Neural cell (in vitro differentiated cells): ENCODE data around the gene TRABD2B. TPM values are rescaled to one million over a fixed set of nuclear protein-coding genes. Genes with fewer than 3 reads are reported as not detected.

ENCODE experiments used
- H2AFZ ChIP-seq: fragments of 200-600, 300-800 bp; sonication (generic), shearing (Covaris generic); 2 replicates; pipeline ENCODE4 v1.6.0; 2014; ENCODE audit warnings: low read depth, mild to moderate bottlenecking, antibody characterized with exemption, low read length, moderate library complexity
- H3F3A ChIP-seq: fragments of 200-600 bp; shearing (Covaris generic); 2 replicates; pipeline ENCODE4 v1.6.1; 2016; ENCODE audit warnings: mild to moderate bottlenecking, moderate library complexity, mixed read lengths, antibody characterized with exemption, low read length; ENCODE audit not compliant: insufficient read depth, poor library complexity, severe bottlenecking
- H3K27ac ChIP-seq: fragments of 200-600, 300-800 bp; sonication (generic), shearing (Covaris generic); 2 replicates; pipeline ENCODE4 v1.5.1; 2014; ENCODE audit warnings: mild to moderate bottlenecking, low read length, moderate library complexity
- H3K27me3 ChIP-seq: fragments of 300-800, 200-600 bp; sonication (generic), shearing (Covaris generic); 2 replicates; pipeline ENCODE4 v1.6.0; 2014; ENCODE audit warnings: mild to moderate bottlenecking, low read depth, low read length, moderate library complexity; ENCODE audit not compliant: insufficient read depth
- H3K36me3 ChIP-seq: fragments of 300-800, 200-600 bp; sonication (generic), shearing (Covaris generic); 2 replicates; pipeline ENCODE4 v1.5.1; 2014; ENCODE audit warnings: mild to moderate bottlenecking, antibody characterized with exemption, low read length, moderate library complexity; ENCODE audit not compliant: insufficient read depth
- H3K4me2 ChIP-seq: fragments of 300-800, 200-600 bp; sonication (generic), shearing (Covaris generic); 2 replicates; pipeline ENCODE4 v1.6.0; 2014; ENCODE audit warnings: mild to moderate bottlenecking, low read length
- H3K4me3 ChIP-seq: fragments of 300-800, 200-600 bp; sonication (generic), shearing (Covaris generic); 2 replicates; pipeline ENCODE4 v1.5.1; 2014; ENCODE audit warnings: mild to moderate bottlenecking, low read length, moderate library complexity
- H3K79me2 ChIP-seq: fragments of 200-600 bp; shearing (Covaris generic); replicated peaks from 2 replicates; pipeline ENCODE4 v1.6.0; 2014; ENCODE audit warnings: mild to moderate bottlenecking, low read length, moderate library complexity; ENCODE audit not compliant: insufficient read depth
- H3K9ac ChIP-seq: fragments of 300-800, 200-600 bp; sonication (generic), shearing (Covaris generic); 2 replicates; pipeline ENCODE4 v1.6.1; 2016; ENCODE audit warnings: mild to moderate bottlenecking, low read length, mixed read lengths
- H3K9me2 ChIP-seq: fragments of 200-600 bp; shearing (Covaris generic); 2 replicates; pipeline ENCODE4 v1.6.1; 2016; ENCODE audit warnings: mild to moderate bottlenecking, low read length, mixed read lengths; ENCODE audit not compliant: insufficient read depth
- H3K9me3 ChIP-seq: fragments of 200-600, 300-800 bp; sonication (generic), shearing (Covaris generic); 2 replicates; pipeline ENCODE4 v1.6.1; 2016; ENCODE audit warnings: mild to moderate bottlenecking, mixed run types, low read length, moderate library complexity, mixed read lengths
- H4K20me1 ChIP-seq: fragments of 200-600 bp; shearing (Covaris generic); 2 replicates; pipeline ENCODE4 v1.6.1; 2016; ENCODE audit warnings: mild to moderate bottlenecking, mixed run types; ENCODE audit not compliant: insufficient read depth
- CTCF ChIP-seq: fragments of 450-650 bp; IDR thresholded peaks from 2 replicates; pipeline ENCODE4 v1.5.1; 2014; ENCODE audit warnings: antibody characterized with exemption, mild to moderate bottlenecking, moderate library complexity; ENCODE audit not compliant: poor library complexity, severe bottlenecking
- EP300 ChIP-seq: fragments of 450-650 bp; conservative IDR thresholded peaks from 2 replicates; pipeline ENCODE4 v1.6.1; 2014; ENCODE audit warnings: antibody characterized with exemption, mild to moderate bottlenecking, moderate library complexity; ENCODE audit not compliant: poor library complexity, severe bottlenecking
- EZH2 ChIP-seq: fragments of 200-600, 300-800 bp; shearing (Covaris generic), sonication (generic); IDR thresholded peaks from 2 replicates; pipeline ENCODE4 v1.6.1; 2014; ENCODE audit warnings: antibody characterized with exemption, low read length, borderline replicate concordance, mild to moderate bottlenecking; ENCODE audit not compliant: insufficient read depth, poor library complexity, severe bottlenecking
- MXI1 ChIP-seq: fragments of 450-650 bp; conservative IDR thresholded peaks from 2 replicates; pipeline ENCODE4 v1.6.1; 2014; ENCODE audit warnings: antibody characterized with exemption, mild to moderate bottlenecking; ENCODE audit not compliant: poor library complexity, severe bottlenecking
- POLR2AphosphoS5 ChIP-seq: IDR thresholded peaks from 2 replicates; pipeline ENCODE4 v1.6.1; 2012
- RAD21 ChIP-seq: fragments of 450-650 bp; conservative IDR thresholded peaks from 2 replicates; pipeline ENCODE4 v1.6.1; 2014; ENCODE audit warnings: antibody characterized with exemption, mild to moderate bottlenecking, moderate library complexity
- SMC3 ChIP-seq: fragments of 450-650 bp; conservative IDR thresholded peaks from 2 replicates; pipeline ENCODE4 v1.6.1; 2014; ENCODE audit warnings: antibody characterized with exemption, mild to moderate bottlenecking, moderate library complexity; ENCODE audit not compliant: poor library complexity
- TAF1 ChIP-seq: IDR thresholded peaks from 2 replicates; pipeline ENCODE4 v1.6.1; 2012; ENCODE audit warnings: low read depth
- polyA plus RNA-seq: library from polyadenylated mRNA; depleted of rRNA; stranded (reverse); fragments of >200 nt; gene quantifications from 2 replicates; pipeline ENCODE4 v1.2.3, GENCODE V29; 2014
- TF ChIP-seq, protein P1 (sequence below): IDR thresholded peaks from 2 replicates; pipeline ENCODE4 v1.6.1; 2012; ENCODE audit warnings: borderline replicate concordance

TRABD2B gene
- polyA plus RNA-seq, 1 donor from 2014 or later: 0.02 TPM

DNA sequence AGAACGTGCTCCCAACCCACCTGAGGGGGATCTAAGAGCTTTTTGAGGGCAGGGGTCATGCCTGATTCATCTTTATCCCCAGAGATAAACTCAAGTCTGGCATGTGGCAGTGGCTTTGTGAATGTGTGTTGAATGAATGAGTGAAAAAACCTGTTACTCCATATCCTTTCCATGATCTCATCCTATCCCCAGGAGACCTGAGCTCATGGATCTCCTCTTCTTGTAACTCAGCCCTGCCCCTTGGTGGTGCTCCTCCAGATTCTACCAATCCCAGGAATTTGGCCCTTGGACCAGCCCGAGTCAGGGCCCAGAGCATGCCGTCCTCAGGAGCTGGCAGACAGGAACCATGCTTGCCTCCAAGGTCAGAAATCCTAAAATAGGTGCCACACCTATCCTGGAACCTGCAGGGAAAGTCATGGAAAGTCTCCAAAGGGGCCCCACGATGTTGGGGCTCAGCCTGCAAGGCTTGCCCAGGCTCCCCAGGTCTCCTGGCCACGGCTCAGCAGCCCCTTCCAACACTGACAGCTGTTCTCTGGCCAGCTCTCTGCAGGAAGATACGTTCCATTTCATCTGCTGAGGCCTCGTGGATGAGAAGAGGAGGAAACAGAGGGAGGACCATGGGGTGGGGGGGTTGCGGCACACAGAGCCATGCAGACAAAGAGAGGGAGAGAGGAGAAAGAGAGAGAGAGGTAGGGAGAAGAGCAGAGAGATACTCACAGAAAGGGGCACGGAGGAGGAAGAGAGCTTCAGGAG lies 214.6 kb downstream of the TRABD2B start:
- H3K27me3 ChIP-seq: no peaks in the 10 kb centered on the region
- no peaks in the 10 kb centered on the region for H3K79me2 ChIP-seq
- no peak overlapping the region for H2AFZ ChIP-seq
- H3K27ac ChIP-seq: no peak overlapping the region
- TF ChIP-seq EZH2 (no peak), RAD21 (no peak), POLR2AphosphoS5 (no peak), MXI1 (no peak), TAF1 (no peak), CTCF (no peak), SMC3 (no peak), EP300 (no peak)
- TF ChIP-seq, protein P1, sequence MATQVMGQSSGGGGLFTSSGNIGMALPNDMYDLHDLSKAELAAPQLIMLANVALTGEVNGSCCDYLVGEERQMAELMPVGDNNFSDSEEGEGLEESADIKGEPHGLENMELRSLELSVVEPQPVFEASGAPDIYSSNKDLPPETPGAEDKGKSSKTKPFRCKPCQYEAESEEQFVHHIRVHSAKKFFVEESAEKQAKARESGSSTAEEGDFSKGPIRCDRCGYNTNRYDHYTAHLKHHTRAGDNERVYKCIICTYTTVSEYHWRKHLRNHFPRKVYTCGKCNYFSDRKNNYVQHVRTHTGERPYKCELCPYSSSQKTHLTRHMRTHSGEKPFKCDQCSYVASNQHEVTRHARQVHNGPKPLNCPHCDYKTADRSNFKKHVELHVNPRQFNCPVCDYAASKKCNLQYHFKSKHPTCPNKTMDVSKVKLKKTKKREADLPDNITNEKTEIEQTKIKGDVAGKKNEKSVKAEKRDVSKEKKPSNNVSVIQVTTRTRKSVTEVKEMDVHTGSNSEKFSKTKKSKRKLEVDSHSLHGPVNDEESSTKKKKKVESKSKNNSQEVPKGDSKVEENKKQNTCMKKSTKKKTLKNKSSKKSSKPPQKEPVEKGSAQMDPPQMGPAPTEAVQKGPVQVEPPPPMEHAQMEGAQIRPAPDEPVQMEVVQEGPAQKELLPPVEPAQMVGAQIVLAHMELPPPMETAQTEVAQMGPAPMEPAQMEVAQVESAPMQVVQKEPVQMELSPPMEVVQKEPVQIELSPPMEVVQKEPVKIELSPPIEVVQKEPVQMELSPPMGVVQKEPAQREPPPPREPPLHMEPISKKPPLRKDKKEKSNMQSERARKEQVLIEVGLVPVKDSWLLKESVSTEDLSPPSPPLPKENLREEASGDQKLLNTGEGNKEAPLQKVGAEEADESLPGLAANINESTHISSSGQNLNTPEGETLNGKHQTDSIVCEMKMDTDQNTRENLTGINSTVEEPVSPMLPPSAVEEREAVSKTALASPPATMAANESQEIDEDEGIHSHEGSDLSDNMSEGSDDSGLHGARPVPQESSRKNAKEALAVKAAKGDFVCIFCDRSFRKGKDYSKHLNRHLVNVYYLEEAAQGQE: no peak
- H4K20me1 ChIP-seq: no peaks in the 10 kb centered on the region
- H3K4me2 ChIP-seq: no peak overlapping the region
- H3K9ac ChIP-seq: no peak overlapping the region
- no peaks in the 10 kb centered on the region for H3K9me2 ChIP-seq
- no peaks in the 10 kb centered on the region for H3K36me3 ChIP-seq
- H3F3A ChIP-seq: no peaks in the 10 kb centered on the region
- no peak overlapping the region for H3K4me3 ChIP-seq
- no peaks in the 10 kb centered on the region for H3K9me3 ChIP-seq

DNA sequence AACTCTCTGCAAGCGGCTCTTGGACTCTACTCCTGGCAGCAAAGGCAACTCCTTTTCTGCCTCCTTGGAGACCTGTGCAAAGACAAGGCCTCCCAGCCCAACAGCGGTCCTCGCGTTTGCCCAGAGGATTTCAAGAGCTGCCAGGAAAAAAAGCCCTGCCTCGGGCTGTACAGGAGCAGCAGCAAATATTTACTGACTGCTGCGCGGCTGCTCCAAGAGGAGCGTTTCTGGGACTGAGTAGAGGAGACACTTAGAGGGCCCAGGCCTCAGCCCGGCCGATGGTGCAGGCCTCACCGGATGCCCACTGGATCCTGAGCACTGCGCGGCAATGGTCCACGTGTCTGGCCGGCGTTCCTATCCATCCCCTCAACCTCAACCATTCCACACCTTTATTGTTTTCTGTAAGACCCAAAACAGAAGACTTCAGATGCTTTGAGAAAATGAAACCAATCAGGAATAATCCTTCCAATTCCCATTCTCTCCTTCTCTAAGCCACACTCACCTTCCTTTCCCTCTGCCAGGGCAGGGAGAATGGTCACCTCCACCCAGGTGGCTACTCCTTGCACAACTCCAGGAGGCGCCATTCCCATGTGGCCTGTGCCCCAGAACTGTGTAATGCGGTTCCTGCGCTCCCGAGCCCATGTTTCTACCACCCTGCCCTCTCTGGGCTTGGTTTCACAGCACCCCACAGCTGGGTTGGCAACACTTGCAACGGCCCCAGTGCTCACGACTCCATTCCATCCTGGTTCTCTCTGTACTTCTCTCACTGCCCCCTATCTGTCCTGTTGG lies 215.8 kb downstream of the TRABD2B start:
- no peaks in the 10 kb centered on the region for H4K20me1 ChIP-seq
- H3K9ac ChIP-seq: no peak overlapping the region
- H3K27ac ChIP-seq: no peak overlapping the region
- no peak overlapping the region for H3K4me3 ChIP-seq
- no peaks in the 10 kb centered on the region for H3K27me3 ChIP-seq
- no peaks in the 10 kb centered on the region for H3K9me2 ChIP-seq
- no peaks in the 10 kb centered on the region for H3K9me3 ChIP-seq
- no peak overlapping the region for H2AFZ ChIP-seq
- no peak overlapping the region for H3K4me2 ChIP-seq
- H3K79me2 ChIP-seq: no peaks in the 10 kb centered on the region
- TF ChIP-seq EP300: no peak
- no peak for TF ChIP-seq EZH2
- TF ChIP-seq SMC3: no peak
- no peak for TF ChIP-seq CTCF
- TF ChIP-seq MXI1: no peak
- no peak for TF ChIP-seq TAF1
- no peak for TF ChIP-seq POLR2AphosphoS5
- TF ChIP-seq RAD21: no peak
- TF ChIP-seq, protein P1: no peak
- no peaks in the 10 kb centered on the region for H3K36me3 ChIP-seq
- no peaks in the 10 kb centered on the region for H3F3A ChIP-seq
